ENCODE measurements around the gene FRMD5.

GRCh38 chr15:44009038-44009437 lies 186.0 kb downstream of the FRMD5 start:
- TF ChIP-seq POLR2A (IDR thresholded peaks at IDR 0.05) (no peak), CTCF (IDR thresholded peaks at IDR 0.05) (no peak), POLR2AphosphoS5 (IDR thresholded peaks at IDR 0.05) (no peak), EP300 (IDR thresholded peaks at IDR 0.05) (no peak)
